ENCODE results near the gene SNX9.

GRCh38 chr6:157840776-157841175, 17.7 kb downstream of the SNX9 start:
- TF ChIP-seq, protein P1, sequence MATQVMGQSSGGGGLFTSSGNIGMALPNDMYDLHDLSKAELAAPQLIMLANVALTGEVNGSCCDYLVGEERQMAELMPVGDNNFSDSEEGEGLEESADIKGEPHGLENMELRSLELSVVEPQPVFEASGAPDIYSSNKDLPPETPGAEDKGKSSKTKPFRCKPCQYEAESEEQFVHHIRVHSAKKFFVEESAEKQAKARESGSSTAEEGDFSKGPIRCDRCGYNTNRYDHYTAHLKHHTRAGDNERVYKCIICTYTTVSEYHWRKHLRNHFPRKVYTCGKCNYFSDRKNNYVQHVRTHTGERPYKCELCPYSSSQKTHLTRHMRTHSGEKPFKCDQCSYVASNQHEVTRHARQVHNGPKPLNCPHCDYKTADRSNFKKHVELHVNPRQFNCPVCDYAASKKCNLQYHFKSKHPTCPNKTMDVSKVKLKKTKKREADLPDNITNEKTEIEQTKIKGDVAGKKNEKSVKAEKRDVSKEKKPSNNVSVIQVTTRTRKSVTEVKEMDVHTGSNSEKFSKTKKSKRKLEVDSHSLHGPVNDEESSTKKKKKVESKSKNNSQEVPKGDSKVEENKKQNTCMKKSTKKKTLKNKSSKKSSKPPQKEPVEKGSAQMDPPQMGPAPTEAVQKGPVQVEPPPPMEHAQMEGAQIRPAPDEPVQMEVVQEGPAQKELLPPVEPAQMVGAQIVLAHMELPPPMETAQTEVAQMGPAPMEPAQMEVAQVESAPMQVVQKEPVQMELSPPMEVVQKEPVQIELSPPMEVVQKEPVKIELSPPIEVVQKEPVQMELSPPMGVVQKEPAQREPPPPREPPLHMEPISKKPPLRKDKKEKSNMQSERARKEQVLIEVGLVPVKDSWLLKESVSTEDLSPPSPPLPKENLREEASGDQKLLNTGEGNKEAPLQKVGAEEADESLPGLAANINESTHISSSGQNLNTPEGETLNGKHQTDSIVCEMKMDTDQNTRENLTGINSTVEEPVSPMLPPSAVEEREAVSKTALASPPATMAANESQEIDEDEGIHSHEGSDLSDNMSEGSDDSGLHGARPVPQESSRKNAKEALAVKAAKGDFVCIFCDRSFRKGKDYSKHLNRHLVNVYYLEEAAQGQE (IDR thresholded peaks at IDR 0.05; ENCODE audit: low read depth), result no peak
- TF ChIP-seq, protein P2, sequence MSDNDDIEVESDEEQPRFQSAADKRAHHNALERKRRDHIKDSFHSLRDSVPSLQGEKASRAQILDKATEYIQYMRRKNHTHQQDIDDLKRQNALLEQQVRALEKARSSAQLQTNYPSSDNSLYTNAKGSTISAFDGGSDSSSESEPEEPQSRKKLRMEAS (IDR thresholded peaks at IDR 0.05), result no peak
- no peak for TF ChIP-seq NFIC (IDR thresholded peaks at IDR 0.05)
- TF ChIP-seq TEAD4 (IDR thresholded peaks at IDR 0.05), result no peak
- TF ChIP-seq EP300 (IDR thresholded peaks at IDR 0.05; ENCODE audit: borderline replicate concordance), result no peak
- no peak for TF ChIP-seq CREB1 (IDR thresholded peaks at IDR 0.05; ENCODE audit: low read depth)
- TF ChIP-seq TAF1 (IDR thresholded peaks at IDR 0.05; ENCODE audit: low read depth), result no peak
- no peak for TF ChIP-seq RAD21 (IDR thresholded peaks at IDR 0.05; ENCODE audit: low read depth)
- no peak for TF ChIP-seq ZBTB7A (IDR thresholded peaks at IDR 0.05; ENCODE audit: low read depth)
- TF ChIP-seq FOXM1 (IDR thresholded peaks at IDR 0.05; ENCODE audit: borderline replicate concordance, low read depth), result no peak
- no peak for TF ChIP-seq YY1 (IDR thresholded peaks at IDR 0.05; ENCODE audit: low read depth)

All from Ishikawa (cell line).